Transverse colon (tissue), 4 donors: Measurements from ENCODE around the gene HEPH. TPM values are rescaled to one million over a fixed set of nuclear protein-coding genes. Genes with fewer than 3 reads are reported as not detected.

Source experiments
- DNase-seq: peaks from one replicate; pipeline ENCODE4 v3.0.0-alpha.2; 2019
- H3K27ac ChIP-seq, 4 donors: fragments of 200-600 bp; sonication (generic); 2 replicates each; pipeline ENCODE4 v1.5.1; 2016 to 2018; ENCODE audit warnings: inconsistent platforms in 4 of 4
- H3K27me3 ChIP-seq: fragments of 200-600 bp; sonication (generic); 2 replicates; pipeline ENCODE4 v1.5.1; 2017; ENCODE audit warnings: inconsistent platforms
- H3K36me3 ChIP-seq, 4 donors: fragments of 200-600 bp; sonication (generic); 2 replicates each; pipeline ENCODE4 v1.5.1; 2017 to 2019; ENCODE audit warnings: inconsistent platforms in 4 of 4
- H3K4me1 ChIP-seq, 4 donors: fragments of 200-600 bp; sonication (generic); 2 replicates each; pipeline ENCODE4 v1.5.1; 2017 to 2020; ENCODE audit warnings: inconsistent platforms in 4 of 4
- H3K4me3 ChIP-seq, 4 donors: fragments of 200-600 bp; sonication (generic); 1 replicate in 1 of 4; 2 replicates in 3 of 4; pipeline versions ENCODE4 v1.5.1 to v1.6.1; 2017 to 2019; ENCODE audit warnings: inconsistent platforms in 4 of 4
- H3K9me3 ChIP-seq, 2 donors: fragments of 200-600 bp; sonication (generic); 2 replicates each; pipeline ENCODE4 v1.5.1; 2017 to 2019; ENCODE audit warnings: inconsistent platforms in 2 of 2
- EP300 ChIP-seq: sonication (generic); formaldehyde crosslinking; IDR thresholded peaks from one replicate; pipeline ENCODE4 v1.6.1; 2017; ENCODE audit warnings: antibody characterized with exemption, low read depth
- POLR2A ChIP-seq: fragments of 450-650 bp; IDR thresholded peaks from one replicate; pipeline ENCODE4 v1.6.1; 2016; ENCODE audit warnings: antibody characterized with exemption, mild to moderate bottlenecking, moderate library complexity
- POLR2AphosphoS5 ChIP-seq, 3 donors: sonication (generic); formaldehyde crosslinking; IDR thresholded peaks; one replicate each; pipeline ENCODE4 v1.6.1; 2016; ENCODE audit warnings: antibody characterized with exemption in 3 of 3
- whole genome bisulfite sequencing, 2 donors: methylation state at CpG; one replicate each; pipeline ENCODE4 v1.1.5; 2018; ENCODE audit warnings: low coverage in 1 of 2; 5-methylcytosine and 5-hydroxymethylcytosine counted together
- in situ Hi-C, 4 donors: fragments of 200-750 bp; cut with MboI; loops; one replicate each; pipeline versions ENCODE4 v1.15.0 to v1.15.1; 2017; ENCODE audit warnings: low sequenced_read_pairs in 3 of 4, low pct_ligation_motif_present in 1 of 4, low pct_unique_long_range_greater_than_20kb in 1 of 4
- intact Hi-C: fragments of 100-400 bp; cut with DNase I; formaldehyde crosslinking; loops from one replicate; pipeline ENCODE4 v1.15.1; 2023; ENCODE audit warnings: low total_unique reads
- total RNA-seq, 4 donors: library from RNA; depleted of rRNA; stranded (reverse); fragments of >200 nt; gene quantifications; one replicate each; pipeline ENCODE4 v1.1.0, GENCODE V29; 2016
- TF ChIP-seq, protein P1 (sequence below), 5 experiments: fragments of 200-600 bp in 3 of 5; fragments of 450-650 bp in 2 of 5; sonication (generic) in 3 of 5; IDR thresholded peaks; 1 replicate in 2 of 5; 2 replicates in 3 of 5; pipeline ENCODE4 v1.5.1; 2016 to 2017; ENCODE audit warnings: antibody characterized with exemption in 5 of 5, inconsistent platforms in 3 of 5, mild to moderate bottlenecking in 2 of 5, moderate library complexity in 1 of 5

Gene HEPH
- total RNA-seq, 4 donors from 2014 or later: 114 to 205 (median 155) TPM

DNA sequence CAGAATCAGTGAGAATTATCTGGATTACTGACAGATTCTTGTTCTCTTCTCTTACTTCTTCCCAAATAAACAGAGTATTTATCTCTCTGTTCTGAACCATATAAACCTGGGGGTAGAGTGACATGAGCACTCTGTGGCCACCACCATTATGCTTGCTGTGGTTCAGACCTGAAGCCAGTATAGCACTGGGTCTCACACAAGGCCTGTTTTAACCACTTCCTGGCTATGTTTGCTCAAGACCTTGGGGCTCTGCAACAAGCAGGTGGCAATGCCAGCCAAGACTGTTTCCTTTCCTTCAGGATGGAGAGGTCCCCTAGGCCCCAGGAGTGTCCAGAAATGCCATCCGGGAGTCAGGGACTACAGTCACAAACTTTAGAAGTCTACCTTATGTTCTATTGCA lies 21.7 kb upstream of the HEPH start:
- intact Hi-C loops: no loop called here
- Histone ChIP-seq H3K4me3 (no peak overlapping the region), H3K27me3 (no peaks in the 10 kb centered on the region), H3K9me3 (no peaks in the 10 kb centered on the region), H3K36me3 (no peaks in the 10 kb centered on the region), H3K27ac (no peak overlapping the region), H3K4me1 (no peaks in the 10 kb centered on the region)
- TF ChIP-seq, protein P1, sequence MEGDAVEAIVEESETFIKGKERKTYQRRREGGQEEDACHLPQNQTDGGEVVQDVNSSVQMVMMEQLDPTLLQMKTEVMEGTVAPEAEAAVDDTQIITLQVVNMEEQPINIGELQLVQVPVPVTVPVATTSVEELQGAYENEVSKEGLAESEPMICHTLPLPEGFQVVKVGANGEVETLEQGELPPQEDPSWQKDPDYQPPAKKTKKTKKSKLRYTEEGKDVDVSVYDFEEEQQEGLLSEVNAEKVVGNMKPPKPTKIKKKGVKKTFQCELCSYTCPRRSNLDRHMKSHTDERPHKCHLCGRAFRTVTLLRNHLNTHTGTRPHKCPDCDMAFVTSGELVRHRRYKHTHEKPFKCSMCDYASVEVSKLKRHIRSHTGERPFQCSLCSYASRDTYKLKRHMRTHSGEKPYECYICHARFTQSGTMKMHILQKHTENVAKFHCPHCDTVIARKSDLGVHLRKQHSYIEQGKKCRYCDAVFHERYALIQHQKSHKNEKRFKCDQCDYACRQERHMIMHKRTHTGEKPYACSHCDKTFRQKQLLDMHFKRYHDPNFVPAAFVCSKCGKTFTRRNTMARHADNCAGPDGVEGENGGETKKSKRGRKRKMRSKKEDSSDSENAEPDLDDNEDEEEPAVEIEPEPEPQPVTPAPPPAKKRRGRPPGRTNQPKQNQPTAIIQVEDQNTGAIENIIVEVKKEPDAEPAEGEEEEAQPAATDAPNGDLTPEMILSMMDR (IDR thresholded peaks at IDR 0.05): no peak
- DNase-seq: no peak
- WGBS, 2 donors: 80% methylated on average over 1 of the region's 1 CpG; no CpG with 5 or more reads in 1 of the 2 donors
- in situ Hi-C loops: no loop called here

DNA sequence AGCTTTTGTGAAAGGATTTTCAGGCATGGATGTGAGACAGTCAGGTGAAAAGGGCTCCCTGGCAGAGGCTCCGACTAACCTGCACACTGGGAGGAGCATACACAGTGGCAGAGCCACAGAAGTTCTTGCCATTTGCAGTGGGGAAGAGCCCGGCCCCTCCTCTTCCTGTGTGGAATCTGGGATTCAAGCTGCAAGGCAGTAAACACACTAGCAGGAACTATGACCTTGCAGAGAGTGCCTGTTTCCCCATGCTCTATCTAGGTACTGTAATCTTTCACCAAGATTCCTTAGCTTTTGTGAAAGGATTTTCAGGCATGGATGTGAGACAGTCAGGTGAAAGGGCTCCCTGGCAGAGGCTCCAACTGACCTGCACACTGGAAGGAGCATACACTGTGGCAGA lies 19.8 kb upstream of the HEPH start:
- Histone ChIP-seq H3K4me1 (no peaks in the 10 kb centered on the region), H3K4me3 (no peak overlapping the region), H3K27ac (no peak overlapping the region), H3K9me3 (no peaks in the 10 kb centered on the region), H3K36me3 (no peaks in the 10 kb centered on the region), H3K27me3 (no peaks in the 10 kb centered on the region)
- in situ Hi-C loops (no loop called here), intact Hi-C loops (no loop called here)
- no peak for DNase-seq
- WGBS, 2 donors: 61% methylated on average over 2 of the region's 2 CpGs; no CpG with 5 or more reads in 1 of the 2 donors
- no peak for TF ChIP-seq POLR2A

DNA sequence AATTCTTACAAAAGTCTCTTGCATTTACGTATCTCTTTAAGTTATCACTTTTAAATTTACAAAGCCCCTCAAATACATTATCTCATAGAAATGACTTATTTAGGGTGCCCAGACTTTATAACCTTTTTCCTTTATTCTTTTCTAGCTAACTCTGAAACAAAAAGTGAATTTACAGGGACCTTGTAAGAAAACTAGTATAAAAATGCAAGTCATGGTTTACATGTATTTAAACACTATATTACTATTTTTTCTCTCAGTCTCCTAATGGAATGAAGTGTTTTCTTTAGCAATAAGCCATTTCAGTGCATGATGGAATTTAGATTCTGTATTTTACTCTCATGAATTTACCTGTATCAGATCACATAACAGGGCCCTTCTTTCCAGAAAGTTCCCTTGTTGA lies 14.5 kb upstream of the HEPH start:
- Histone ChIP-seq H3K27ac (no peak overlapping the region), H3K9me3 (no peaks in the 10 kb centered on the region), H3K4me3 (no peak overlapping the region), H3K4me1 (no peaks in the 10 kb centered on the region), H3K36me3 (no peaks in the 10 kb centered on the region), H3K27me3 (no peaks in the 10 kb centered on the region)
- intact Hi-C loops (no loop called here), in situ Hi-C loops (no loop called here)
- TF ChIP-seq, protein P1 (IDR thresholded peaks at IDR 0.05): no peak
- TF ChIP-seq POLR2AphosphoS5 (IDR thresholded peaks at IDR 0.05): no peak
- no peak for TF ChIP-seq POLR2A
- TF ChIP-seq EP300: no peak
- WGBS, 2 donors: 80 to 90% methylated on average over 1 of the region's 1 CpG
- DNase-seq: no peak

DNA sequence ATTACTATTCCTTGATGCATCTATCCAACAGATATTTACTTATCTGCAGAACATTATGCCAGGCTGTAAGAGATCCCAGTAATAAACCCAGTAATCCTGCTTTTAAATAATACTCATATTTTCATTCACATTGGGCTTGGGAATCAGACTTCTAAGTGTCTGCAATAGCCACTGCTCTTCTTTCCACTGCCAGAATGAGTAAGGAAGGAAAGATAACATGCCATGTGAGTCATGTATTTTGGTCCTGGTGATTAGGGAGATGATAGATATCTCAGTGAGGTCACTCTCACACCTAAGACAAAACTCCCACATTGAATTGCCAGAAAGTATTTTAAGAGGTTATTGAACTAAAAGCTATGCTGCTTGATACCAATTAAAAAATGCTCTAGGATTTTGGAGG lies 13.9 kb upstream of the HEPH start:
- no peaks in the 10 kb centered on the region for H3K4me1 ChIP-seq
- no peak overlapping the region for H3K4me3 ChIP-seq
- in situ Hi-C loops (no loop called here), intact Hi-C loops (no loop called here)
- no peaks in the 10 kb centered on the region for H3K27me3 ChIP-seq
- H3K27ac ChIP-seq: no peak overlapping the region
- H3K36me3 ChIP-seq: no peaks in the 10 kb centered on the region
- TF ChIP-seq POLR2AphosphoS5 (IDR thresholded peaks at IDR 0.05): no peak
- H3K9me3 ChIP-seq: no peaks in the 10 kb centered on the region
- no peak for DNase-seq

DNA sequence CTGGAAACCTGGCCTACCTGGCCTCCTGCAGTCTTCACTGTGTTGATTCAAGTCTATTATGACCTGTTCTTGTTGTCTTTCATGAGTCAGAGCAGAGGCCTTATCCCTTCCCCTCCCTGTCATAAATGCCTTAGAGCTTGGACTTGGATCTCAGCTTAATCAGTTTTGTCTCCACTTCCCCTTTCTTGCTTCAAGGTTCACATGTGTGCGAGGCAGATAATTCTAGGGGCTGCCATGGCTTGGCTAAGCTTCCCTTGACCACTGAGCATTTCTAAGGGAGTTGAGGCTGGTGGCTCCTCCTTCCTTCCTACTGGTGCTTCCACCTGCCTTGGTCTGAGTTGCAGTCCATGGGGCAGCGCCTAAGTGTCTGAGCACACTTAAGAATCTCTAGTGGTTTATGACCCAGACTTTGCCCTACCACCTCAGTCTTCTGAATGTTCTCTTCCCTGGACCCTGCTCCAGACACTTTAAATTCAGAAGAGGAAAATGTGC lies 1.7 kb upstream of the HEPH start:
- Histone ChIP-seq H3K4me1 (peaks cover 0 to 7% (median 0%) of the 10 kb centered on the region in 4 donors), H3K36me3 (no peaks in the 10 kb centered on the region), H3K9me3 (no peaks in the 10 kb centered on the region), H3K4me3 (peak overlapping the region in 3 of 4 donors; percentile 34 to 56 (median 36)), H3K27ac (peak overlapping the region; percentile 72 to 82 (median 80)), H3K27me3 (no peaks in the 10 kb centered on the region)
- WGBS, 2 donors: 22% methylated on average over 2 of the region's 2 CpGs; no CpG with 5 or more reads in 1 of the 2 donors
- TF ChIP-seq, protein P1 (IDR thresholded peaks at IDR 0.05): no peak
- peak in 2 of 3 donors; percentile 58 to 85 for TF ChIP-seq POLR2AphosphoS5 (IDR thresholded peaks at IDR 0.05)
- TF ChIP-seq EP300: no peak
- peak; percentile 72 for TF ChIP-seq POLR2A
- peak; percentile 68 for DNase-seq
- intact Hi-C loops (no loop called here), in situ Hi-C loops (no loop called here)
